PC-9 (cell line): Measurements from ENCODE around the gene PLEKHG1. TPM values are rescaled to one million over a fixed set of nuclear protein-coding genes. Genes with fewer than 3 reads are reported as not detected.

Source experiments
- BruUV-seq: library from RNA; stranded (reverse); fragments of 400-500 nt; replicated peaks from 2 replicates; lab custom pipeline; 2021; lab: Mats Ljungman, UMichigan
- CTCF ChIA-PET: fragments of 300-600 bp; sonication (Branson Sonifier 250); formaldehyde crosslinking; loops from one replicate; lab custom pipeline; 2022; ENCODE audit warnings: antibody characterized with exemption; lab: Charles Lee
- POLR2A ChIA-PET: fragments of 300-600 bp; sonication (Branson Sonifier 250); formaldehyde crosslinking; loops from one replicate; lab custom pipeline; 2022; ENCODE audit warnings: antibody characterized with exemption; ENCODE audit not compliant: unreplicated experiment; lab: Charles Lee
- DNase-seq, 2 experiments: peaks; one replicate each; pipeline versions ENCODE4 v3.0.0 to v3.0.0-alpha.2; 2015 to 2022; ENCODE audit warnings: mixed read lengths in 1 of 2
- H2AFZ ChIP-seq: fragments of 200-600 bp; sonication (generic); 2 replicates; pipeline ENCODE4 v1.8.1; 2017; ENCODE audit warnings: antibody characterized with exemption
- H3F3A ChIP-seq: fragments of 200-600 bp; sonication (generic); 2 replicates; pipeline ENCODE4 v1.8.1; 2017; ENCODE audit warnings: antibody characterized with exemption, mild to moderate bottlenecking, low read depth; ENCODE audit not compliant: insufficient read depth
- H3K27ac ChIP-seq: fragments of 200-600 bp; sonication (generic); 2 replicates; pipeline ENCODE4 v1.6.1; 2016; ENCODE audit warnings: mixed run types
- H3K27me3 ChIP-seq: fragments of 200-600 bp; sonication (generic); 2 replicates; pipeline ENCODE4 v1.6.1; 2016; ENCODE audit warnings: low read depth, mixed run types; ENCODE audit not compliant: insufficient read depth
- H3K36me3 ChIP-seq: fragments of 200-600 bp; sonication (generic); 2 replicates; pipeline ENCODE4 v1.6.1; 2016; ENCODE audit warnings: low read depth, mixed run types
- H3K4me1 ChIP-seq: fragments of 200-600 bp; sonication (generic); replicated peaks from 2 replicates; pipeline ENCODE4 v1.6.1; 2016; ENCODE audit warnings: mixed run types; ENCODE audit not compliant: insufficient read depth
- H3K4me2 ChIP-seq: fragments of 200-600 bp; sonication (generic); 2 replicates; pipeline ENCODE4 v1.6.1; 2017; ENCODE audit warnings: mixed run types
- H3K4me3 ChIP-seq: fragments of 200-600 bp; sonication (generic); 2 replicates; pipeline ENCODE4 v1.6.1; 2016; ENCODE audit warnings: mixed run types
- H3K79me2 ChIP-seq: fragments of 200-600 bp; sonication (generic); 2 replicates; pipeline ENCODE4 v1.6.1; 2017; ENCODE audit warnings: low read depth, mixed run types
- H3K9me2 ChIP-seq: fragments of 200-600 bp; sonication (generic); 2 replicates; pipeline ENCODE4 v1.8.1; 2017; ENCODE audit warnings: mild to moderate bottlenecking; ENCODE audit not compliant: insufficient read depth
- H3K9me3 ChIP-seq: fragments of 200-600 bp; sonication (generic); 2 replicates; pipeline ENCODE4 v1.8.1; 2016; ENCODE audit warnings: low read depth; ENCODE audit not compliant: insufficient read depth
- H4K20me1 ChIP-seq: fragments of 200-600 bp; sonication (generic); 2 replicates; pipeline ENCODE4 v1.8.1; 2017; ENCODE audit not compliant: insufficient read depth
- CTCF ChIP-seq: fragments of 200-600 bp; sonication (generic); conservative IDR thresholded peaks from 2 replicates; pipeline ENCODE4 v1.6.1; 2017; ENCODE audit warnings: mixed run types, antibody characterized with exemption, mild to moderate bottlenecking, moderate library complexity
- EZH2 ChIP-seq: fragments of 200-600 bp; sonication (generic); IDR thresholded peaks from 2 replicates; pipeline ENCODE4 v1.8.0; 2017; ENCODE audit warnings: antibody characterized with exemption, low read depth
- intact Hi-C: fragments of 100-400 bp; cut with micrococcal nuclease; formaldehyde crosslinking; loops from one replicate; pipeline ENCODE4 v1.10.0; 2022; ENCODE audit not compliant: unreplicated experiment
- total RNA-seq: library from RNA; stranded (reverse); gene quantifications from 2 replicates; pipeline ENCODE4 v1.2.3, GENCODE V29; 2021

Gene PLEKHG1
- total RNA-seq, 1 experiment from 2014 or later, result 8.9 TPM

- intact Hi-C loops, result no loop called here
- TF ChIP-seq EZH2 (no peak), CTCF (no peak)
- DNase-seq, result no peak
- no peaks in the 10 kb centered on the region; the same call in 1 of the 2 replicates for H3K79me2 ChIP-seq
- peaks cover 13% of the 10 kb centered on the region for H3K4me1 ChIP-seq
- H3K27me3 ChIP-seq, result no peaks in the 10 kb centered on the region
- 0 out of 2 replicates have a peak, but pooled peaks cover 4% of the 10 kb centered on the region for H3K9me2 ChIP-seq
- no peak overlapping the region for H3K4me2 ChIP-seq
- H3K36me3 ChIP-seq, result no peaks in the 10 kb centered on the region
- no peaks in the 10 kb centered on the region for H4K20me1 ChIP-seq
- no peaks in the 10 kb centered on the region for H3K9me3 ChIP-seq
- no TSS peak for BruUV-seq
- no peak overlapping the region for H3K4me3 ChIP-seq
- 0 out of 2 replicates have a peak, but pooled peaks cover 5% of the 10 kb centered on the region for H3F3A ChIP-seq
- ChIA-PET CTCF (no interaction called here), POLR2A (no interaction called here)
- H3K27ac ChIP-seq, result no peak overlapping the region
- H2AFZ ChIP-seq, result no peak overlapping the region
Measured at GRCh38 chr6:150636808-150637207, 37.1 kb downstream of the PLEKHG1 start.

GRCh38 chr6:150637266-150637665 lies 37.6 kb downstream of the PLEKHG1 start:
- H2AFZ ChIP-seq, result no peak overlapping the region
- no peaks in the 10 kb centered on the region for H4K20me1 ChIP-seq
- no peaks in the 10 kb centered on the region for H3K27me3 ChIP-seq
- H3K4me2 ChIP-seq, result no peak overlapping the region
- CTCF ChIA-PET, result no interaction called here
- TF ChIP-seq EZH2, result no peak
- intact Hi-C loops, result no loop called here
- H3K4me3 ChIP-seq, result no peak overlapping the region
- H3K79me2 ChIP-seq, result no peaks in the 10 kb centered on the region; the same call in 1 of the 2 replicates
- H3K9me3 ChIP-seq, result no peaks in the 10 kb centered on the region
- no TSS peak for BruUV-seq
- 0 out of 2 replicates have a peak, but pooled peaks cover 4% of the 10 kb centered on the region for H3K9me2 ChIP-seq
- POLR2A ChIA-PET, result no interaction called here
- no peaks in the 10 kb centered on the region for H3K36me3 ChIP-seq
- H3F3A ChIP-seq, result 0 out of 2 replicates have a peak, but pooled peaks cover 5% of the 10 kb centered on the region
- no peak overlapping the region for H3K27ac ChIP-seq
- no peak for DNase-seq
- peaks cover 13% of the 10 kb centered on the region for H3K4me1 ChIP-seq

GRCh38 chr6:150638267-150638666 lies 38.6 kb downstream of the PLEKHG1 start:
- Histone ChIP-seq H3K9me2 (0 out of 2 replicates have a peak, but pooled peaks cover 4% of the 10 kb centered on the region), H3K27me3 (no peaks in the 10 kb centered on the region), H3F3A (0 out of 2 replicates have a peak, but pooled peaks cover 5% of the 10 kb centered on the region), H3K4me3 (no peak overlapping the region), H3K9me3 (no peaks in the 10 kb centered on the region), H3K4me1 (peaks cover 13% of the 10 kb centered on the region), H3K79me2 (no peaks in the 10 kb centered on the region; the same call in 1 of the 2 replicates), H3K27ac (0 out of 2 replicates have a peak overlapping the region, but pooled peaks have one; percentile 3), H3K36me3 (no peaks in the 10 kb centered on the region), H4K20me1 (no peaks in the 10 kb centered on the region), H2AFZ (no peak overlapping the region), H3K4me2 (peak overlapping the region; percentile 21)
- DNase-seq, result no peak
- POLR2A ChIA-PET, result no interaction called here
- no peak for TF ChIP-seq CTCF
- no peak for TF ChIP-seq EZH2
- CTCF ChIA-PET, result interaction anchor here (0.6 kb wide), 1 partner anchor 37 kb away, joined by 6 read pairs; no protein-coding TSS in a partner anchor
- intact Hi-C loops, result no loop called here
- no TSS peak for BruUV-seq
